Suprapubic skin (tissue), 4 donors: ENCODE measurements around the gene GATA3. TPM values are rescaled to one million over a fixed set of nuclear protein-coding genes. Genes with fewer than 3 reads are reported as not detected.

Experiments
- DNase-seq, 2 donors: peaks; one replicate each; pipeline ENCODE4 v3.0.0-alpha.2; 2019; ENCODE audit warnings: low spot score in 2 of 2
- H3K27ac ChIP-seq: fragments of 200-600 bp; sonication (generic); one replicate; pipeline ENCODE4 v1.5.1; 2019
- H3K27me3 ChIP-seq: fragments of 200-600 bp; sonication (generic); one replicate; pipeline ENCODE4 v1.5.1; 2019
- H3K36me3 ChIP-seq: fragments of 200-600 bp; sonication (generic); one replicate; pipeline ENCODE4 v1.5.1; 2019
- H3K4me1 ChIP-seq: fragments of 200-600 bp; sonication (generic); one replicate; pipeline ENCODE4 v1.5.1; 2019
- H3K4me3 ChIP-seq: fragments of 200-600 bp; sonication (generic); one replicate; pipeline ENCODE4 v1.5.1; 2019; ENCODE audit warnings: mild to moderate bottlenecking
- H3K9me3 ChIP-seq: fragments of 200-600 bp; sonication (generic); one replicate; pipeline ENCODE4 v1.5.1; 2019
- EP300 ChIP-seq: sonication (generic); formaldehyde crosslinking; IDR thresholded peaks from one replicate; pipeline ENCODE4 v1.6.1; 2017; ENCODE audit warnings: antibody characterized with exemption
- POLR2A ChIP-seq, 2 donors: fragments of 450-650 bp; IDR thresholded peaks; one replicate each; pipeline ENCODE4 v1.6.1; 2017; ENCODE audit warnings: antibody characterized with exemption in 2 of 2, mild to moderate bottlenecking in 2 of 2, moderate library complexity in 2 of 2
- POLR2AphosphoS5 ChIP-seq, 3 donors: sonication (generic); formaldehyde crosslinking; IDR thresholded peaks; one replicate each; pipeline ENCODE4 v1.6.1; 2017; ENCODE audit warnings: antibody characterized with exemption in 3 of 3
- WGBS: methylation state at CpG from one replicate; pipeline ENCODE4 v1.1.5; 2018; 5-methylcytosine and 5-hydroxymethylcytosine counted together
- total RNA-seq, 4 donors: library from RNA; depleted of rRNA; stranded (reverse); fragments of >200 nt; gene quantifications; one replicate each; pipeline ENCODE4 v1.1.0, GENCODE V29; 2016
- TF ChIP-seq, protein P1 (sequence below), 2 donors: fragments of 200-600 bp in 1 of 2; fragments of 450-650 bp in 1 of 2; sonication (generic) in 1 of 2; IDR thresholded peaks; one replicate each; pipeline ENCODE4 v1.5.1; 2016 to 2019; ENCODE audit warnings: antibody characterized with exemption in 2 of 2, mild to moderate bottlenecking in 1 of 2, moderate library complexity in 1 of 2

The GATA3 gene
- total RNA-seq, 4 donors from 2014 or later, result 91.0 to 241 (median 164) TPM

GRCh38 chr10:8057636-8058273, 3.3 kb downstream of the GATA3 start:
- Histone ChIP-seq H3K4me3 (peak overlapping the region; percentile 68), H3K36me3 (no peaks in the 10 kb centered on the region), H3K27me3 (peaks cover 58% of the 10 kb centered on the region), H3K27ac (peak overlapping the region; percentile 90), H3K4me1 (peaks cover 66% of the 10 kb centered on the region), H3K9me3 (no peaks in the 10 kb centered on the region)
- TF ChIP-seq, protein P1, sequence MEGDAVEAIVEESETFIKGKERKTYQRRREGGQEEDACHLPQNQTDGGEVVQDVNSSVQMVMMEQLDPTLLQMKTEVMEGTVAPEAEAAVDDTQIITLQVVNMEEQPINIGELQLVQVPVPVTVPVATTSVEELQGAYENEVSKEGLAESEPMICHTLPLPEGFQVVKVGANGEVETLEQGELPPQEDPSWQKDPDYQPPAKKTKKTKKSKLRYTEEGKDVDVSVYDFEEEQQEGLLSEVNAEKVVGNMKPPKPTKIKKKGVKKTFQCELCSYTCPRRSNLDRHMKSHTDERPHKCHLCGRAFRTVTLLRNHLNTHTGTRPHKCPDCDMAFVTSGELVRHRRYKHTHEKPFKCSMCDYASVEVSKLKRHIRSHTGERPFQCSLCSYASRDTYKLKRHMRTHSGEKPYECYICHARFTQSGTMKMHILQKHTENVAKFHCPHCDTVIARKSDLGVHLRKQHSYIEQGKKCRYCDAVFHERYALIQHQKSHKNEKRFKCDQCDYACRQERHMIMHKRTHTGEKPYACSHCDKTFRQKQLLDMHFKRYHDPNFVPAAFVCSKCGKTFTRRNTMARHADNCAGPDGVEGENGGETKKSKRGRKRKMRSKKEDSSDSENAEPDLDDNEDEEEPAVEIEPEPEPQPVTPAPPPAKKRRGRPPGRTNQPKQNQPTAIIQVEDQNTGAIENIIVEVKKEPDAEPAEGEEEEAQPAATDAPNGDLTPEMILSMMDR (IDR thresholded peaks at IDR 0.05), result no peak
- TF ChIP-seq POLR2AphosphoS5 (IDR thresholded peaks at IDR 0.05) (no peak), POLR2A (IDR thresholded peaks at IDR 0.05) (no peak), EP300 (no peak)
- DNase-seq, result peak in 1 of 2 donors; percentile 48
- 45% methylated on average over 13 of the region's 15 CpGs for WGBS

DNA sequence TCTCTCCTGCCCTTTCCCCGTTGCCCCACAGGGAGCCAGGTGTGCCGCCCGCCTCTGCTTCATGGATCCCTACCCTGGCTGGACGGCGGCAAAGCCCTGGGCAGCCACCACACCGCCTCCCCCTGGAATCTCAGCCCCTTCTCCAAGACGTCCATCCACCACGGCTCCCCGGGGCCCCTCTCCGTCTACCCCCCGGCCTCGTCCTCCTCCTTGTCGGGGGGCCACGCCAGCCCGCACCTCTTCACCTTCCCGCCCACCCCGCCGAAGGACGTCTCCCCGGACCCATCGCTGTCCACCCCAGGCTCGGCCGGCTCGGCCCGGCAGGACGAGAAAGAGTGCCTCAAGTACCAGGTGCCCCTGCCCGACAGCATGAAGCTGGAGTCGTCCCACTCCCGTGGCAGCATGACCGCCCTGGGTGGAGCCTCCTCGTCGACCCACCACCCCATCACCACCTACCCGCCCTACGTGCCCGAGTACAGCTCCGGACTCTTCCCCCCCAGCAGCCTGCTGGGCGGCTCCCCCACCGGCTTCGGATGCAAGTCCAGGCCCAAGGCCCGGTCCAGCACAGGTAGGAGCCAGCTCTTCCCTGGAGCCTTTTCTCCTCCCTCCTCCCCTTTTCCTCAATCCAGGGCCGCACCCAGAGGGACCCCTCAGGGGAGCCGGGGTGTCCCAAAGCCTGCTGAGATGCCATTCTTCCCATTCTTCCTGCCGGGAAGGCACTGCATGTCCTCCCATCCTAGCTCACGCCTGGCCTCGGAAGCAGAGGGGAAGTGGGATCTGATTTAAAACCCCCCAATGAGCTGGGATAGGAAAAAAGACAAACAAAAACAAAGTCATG, 4.0 kb downstream of the GATA3 start:
- H3K4me1 ChIP-seq, result peaks cover 59% of the 10 kb centered on the region

DNA sequence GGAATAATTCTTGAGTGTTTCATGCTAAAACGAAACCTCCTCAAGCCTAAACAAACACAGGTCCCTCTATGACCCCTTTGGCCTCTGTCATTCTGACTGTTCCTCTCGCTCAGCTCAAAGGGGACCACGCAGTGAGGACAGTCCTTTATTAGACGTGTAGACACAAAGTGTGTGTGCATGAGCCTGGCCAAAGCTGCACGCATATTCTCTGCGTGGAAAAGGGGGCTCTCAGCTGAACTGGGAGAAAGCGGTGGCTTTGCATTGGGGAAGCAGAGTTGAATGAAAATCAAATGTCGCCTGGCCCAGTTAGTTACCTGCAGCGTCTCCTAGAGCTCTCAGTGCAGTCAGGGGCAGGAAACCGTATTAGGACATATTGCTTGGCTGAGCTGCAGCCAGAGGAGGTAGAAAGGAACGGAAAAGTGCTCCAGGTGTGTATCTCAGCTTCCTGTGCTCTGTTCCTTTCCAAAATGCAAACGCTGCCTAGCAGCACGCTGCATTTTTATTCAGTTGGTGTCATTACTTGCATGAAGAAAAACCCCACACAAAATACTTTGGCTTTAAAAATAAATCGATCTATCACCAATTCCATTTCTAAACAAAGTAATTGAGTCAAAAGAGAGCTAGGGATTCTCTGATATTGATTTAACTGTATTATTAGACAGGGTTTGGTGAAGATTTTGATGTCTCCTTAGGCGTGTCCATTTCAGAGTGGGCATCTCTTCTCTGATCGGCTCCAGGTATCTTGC, 4.9 kb downstream of the GATA3 start:
- TF ChIP-seq EP300 (no peak), POLR2AphosphoS5 (IDR thresholded peaks at IDR 0.05) (no peak), POLR2A (IDR thresholded peaks at IDR 0.05) (no peak)
- TF ChIP-seq, protein P1 (IDR thresholded peaks at IDR 0.05), result no peak
- peaks cover 49% of the 10 kb centered on the region for H3K27me3 ChIP-seq
- H3K4me3 ChIP-seq, result peak overlapping the region; percentile 68
- peak in 1 of 2 donors; percentile 35 for DNase-seq
- H3K9me3 ChIP-seq, result no peaks in the 10 kb centered on the region
- peak overlapping the region; percentile 90 for H3K27ac ChIP-seq
- H3K36me3 ChIP-seq, result peaks cover 4% of the 10 kb centered on the region
- WGBS, result 35% methylated on average over 16 of the region's 16 CpGs
- peaks cover 52% of the 10 kb centered on the region for H3K4me1 ChIP-seq

More for the DNA sequence above, 4.0 kb downstream of the GATA3 start:
- Histone ChIP-seq H3K27me3 (peaks cover 52% of the 10 kb centered on the region), H3K9me3 (no peaks in the 10 kb centered on the region), H3K27ac (peak overlapping the region; percentile 90), H3K36me3 (no peaks in the 10 kb centered on the region), H3K4me3 (peak overlapping the region; percentile 68)
- TF ChIP-seq, protein P1 (IDR thresholded peaks at IDR 0.05), result no peak
- TF ChIP-seq POLR2A (IDR thresholded peaks at IDR 0.05) (no peak), POLR2AphosphoS5 (IDR thresholded peaks at IDR 0.05) (no peak), EP300 (no peak)
- DNase-seq, result peak in 1 of 2 donors; percentile 57
- WGBS, result 53% methylated on average over 38 of the region's 45 CpGs

DNA sequence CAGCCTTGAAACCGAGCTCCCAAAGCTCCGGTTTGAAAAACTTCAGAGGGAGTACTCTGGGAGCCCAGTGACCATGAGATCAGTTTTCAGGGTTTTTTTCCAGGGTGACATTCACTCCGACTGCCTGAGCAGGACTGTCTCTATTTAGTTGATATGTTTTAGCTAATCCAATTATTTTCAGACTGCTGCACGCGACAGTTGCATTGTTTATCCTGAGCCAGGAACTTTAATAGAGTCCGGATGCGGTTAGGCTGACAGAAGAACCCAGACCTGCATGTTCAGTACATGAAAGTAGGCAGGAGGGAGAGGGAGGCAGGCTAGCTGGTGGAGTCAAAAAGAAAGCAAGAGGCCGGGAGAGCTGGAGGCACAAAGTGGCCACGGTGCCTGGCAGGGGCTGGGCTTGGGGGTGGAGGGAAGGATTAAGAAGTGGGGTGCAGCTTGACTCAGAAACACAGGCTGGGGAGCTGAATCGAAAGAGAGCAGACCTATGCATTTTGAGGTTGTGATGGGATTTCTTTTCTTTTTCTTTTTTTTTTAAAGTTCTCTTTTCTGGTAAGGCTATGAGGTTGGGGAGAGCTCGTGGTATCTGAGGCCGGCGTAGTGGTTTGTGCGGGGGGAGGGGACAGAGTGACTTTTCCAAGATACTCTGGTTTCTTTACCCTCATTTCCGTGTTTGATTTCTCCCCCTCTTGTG, 5.7 kb downstream of the GATA3 start:
- Histone ChIP-seq H3K4me3 (peak overlapping the region; percentile 68), H3K9me3 (no peaks in the 10 kb centered on the region), H3K4me1 (peaks cover 50% of the 10 kb centered on the region), H3K27ac (peak overlapping the region; percentile 90), H3K36me3 (peaks cover 4% of the 10 kb centered on the region), H3K27me3 (peaks cover 45% of the 10 kb centered on the region)
- TF ChIP-seq POLR2AphosphoS5 (IDR thresholded peaks at IDR 0.05) (no peak), EP300 (no peak), POLR2A (IDR thresholded peaks at IDR 0.05) (no peak)
- TF ChIP-seq, protein P1 (IDR thresholded peaks at IDR 0.05), result no peak
- 10% methylated on average over 15 of the region's 15 CpGs for WGBS
- DNase-seq, result no peak
